Transverse colon (tissue), 4 donors: ENCODE measurements around the gene CHMP6. TPM values are rescaled to one million over a fixed set of nuclear protein-coding genes. Genes with fewer than 3 reads are reported as not detected.
A peak's percentile ranks its signal among the peaks of the same experiment; 100 is the strongest.
"Not testable (repeated sequence)": the region's sequence is repeated elsewhere in the genome, so short reads cannot be mapped to it uniquely, and the experiment has no call there.

ENCODE experiments used
- DNase-seq: peaks from one replicate; pipeline ENCODE4 v3.0.0-alpha.2; 2019
- H3K27ac ChIP-seq, 4 donors: fragments of 200-600 bp; sonication (generic); 2 replicates each; pipeline ENCODE4 v1.5.1; 2016 to 2018; ENCODE audit warnings: inconsistent platforms in 4 of 4
- H3K27me3 ChIP-seq: fragments of 200-600 bp; sonication (generic); 2 replicates; pipeline ENCODE4 v1.5.1; 2017; ENCODE audit warnings: inconsistent platforms
- H3K36me3 ChIP-seq, 4 donors: fragments of 200-600 bp; sonication (generic); 2 replicates each; pipeline ENCODE4 v1.5.1; 2017 to 2019; ENCODE audit warnings: inconsistent platforms in 4 of 4
- H3K4me1 ChIP-seq, 4 donors: fragments of 200-600 bp; sonication (generic); 2 replicates each; pipeline ENCODE4 v1.5.1; 2017 to 2020; ENCODE audit warnings: inconsistent platforms in 4 of 4
- H3K4me3 ChIP-seq, 4 donors: fragments of 200-600 bp; sonication (generic); 1 replicate in 1 of 4; 2 replicates in 3 of 4; pipeline versions ENCODE4 v1.5.1 to v1.6.1; 2017 to 2019; ENCODE audit warnings: inconsistent platforms in 4 of 4
- H3K9me3 ChIP-seq, 2 donors: fragments of 200-600 bp; sonication (generic); 2 replicates each; pipeline ENCODE4 v1.5.1; 2017 to 2019; ENCODE audit warnings: inconsistent platforms in 2 of 2
- EP300 ChIP-seq: sonication (generic); formaldehyde crosslinking; IDR thresholded peaks from one replicate; pipeline ENCODE4 v1.6.1; 2017; ENCODE audit warnings: antibody characterized with exemption, low read depth
- POLR2A ChIP-seq: fragments of 450-650 bp; IDR thresholded peaks from one replicate; pipeline ENCODE4 v1.6.1; 2016; ENCODE audit warnings: antibody characterized with exemption, mild to moderate bottlenecking, moderate library complexity
- POLR2AphosphoS5 ChIP-seq, 3 donors: sonication (generic); formaldehyde crosslinking; IDR thresholded peaks; one replicate each; pipeline ENCODE4 v1.6.1; 2016; ENCODE audit warnings: antibody characterized with exemption in 3 of 3
- WGBS, 2 donors: methylation state at CpG; one replicate each; pipeline ENCODE4 v1.1.5; 2018; ENCODE audit warnings: low coverage in 1 of 2; 5-methylcytosine and 5-hydroxymethylcytosine counted together
- in situ Hi-C, 4 donors: fragments of 200-750 bp; cut with MboI; loops; one replicate each; pipeline versions ENCODE4 v1.15.0 to v1.15.1; 2017; ENCODE audit warnings: low sequenced_read_pairs in 3 of 4, low pct_ligation_motif_present in 1 of 4, low pct_unique_long_range_greater_than_20kb in 1 of 4
- intact Hi-C: fragments of 100-400 bp; cut with DNase I; formaldehyde crosslinking; loops from one replicate; pipeline ENCODE4 v1.15.1; 2023; ENCODE audit warnings: low total_unique reads
- total RNA-seq, 4 donors: library from RNA; depleted of rRNA; stranded (reverse); fragments of >200 nt; gene quantifications; one replicate each; pipeline ENCODE4 v1.1.0, GENCODE V29; 2016
- TF ChIP-seq, protein P1 (sequence below), 5 experiments: fragments of 200-600 bp in 3 of 5; fragments of 450-650 bp in 2 of 5; sonication (generic) in 3 of 5; IDR thresholded peaks; 1 replicate in 2 of 5; 2 replicates in 3 of 5; pipeline ENCODE4 v1.5.1; 2016 to 2017; ENCODE audit warnings: antibody characterized with exemption in 5 of 5, inconsistent platforms in 3 of 5, mild to moderate bottlenecking in 2 of 5, moderate library complexity in 1 of 5

Gene CHMP6
- total RNA-seq, 4 donors from 2014 or later, result 38.6 to 107 (median 41.7) TPM

DNA sequence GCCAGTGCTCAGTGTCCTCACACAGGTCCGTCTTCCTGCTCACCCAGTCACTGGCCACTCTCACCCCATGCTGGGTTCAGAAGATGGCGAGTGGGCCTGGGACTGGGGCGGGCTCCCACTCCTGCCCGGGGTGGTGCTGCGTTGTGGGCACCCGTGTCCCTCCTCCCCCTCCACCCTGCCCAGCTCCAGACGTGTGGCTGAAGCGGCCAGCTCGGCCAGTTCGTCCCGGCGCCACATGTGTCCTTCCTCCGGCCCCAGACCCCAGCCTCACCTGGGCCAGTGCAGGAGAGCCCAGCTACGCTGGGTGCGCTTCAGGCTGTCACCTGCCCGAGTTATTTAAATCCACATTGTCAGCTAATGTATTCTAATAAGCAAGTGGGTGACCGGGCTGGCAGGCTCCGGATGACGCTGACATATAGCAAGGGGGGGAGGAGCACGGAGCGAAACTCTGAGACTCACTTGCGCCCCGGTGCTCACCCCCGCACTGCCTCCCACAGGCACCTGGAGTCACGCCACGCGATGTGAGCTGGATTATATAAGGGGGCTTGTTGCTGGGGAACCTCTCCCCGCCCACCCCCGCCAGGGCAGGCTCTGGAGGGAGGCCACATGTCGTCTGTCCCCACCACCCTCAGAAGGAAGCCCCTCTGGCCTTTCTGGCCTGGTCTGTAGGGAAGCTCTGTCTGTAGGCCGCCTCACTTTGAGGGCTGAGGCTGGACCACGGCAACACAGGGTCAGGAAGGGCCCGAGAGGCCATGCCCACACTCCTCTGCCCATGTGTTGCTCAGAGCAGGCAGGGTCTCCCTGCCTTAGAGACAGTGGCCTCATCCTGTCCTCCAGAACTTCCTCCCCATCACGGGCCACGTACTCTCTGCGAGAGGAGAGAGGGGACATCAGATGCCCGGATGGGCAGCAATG is 36.2 kb downstream of the CHMP6 start:
- Histone ChIP-seq H3K4me1 (peaks cover 11 to 42% (median 25%) of the 10 kb centered on the region in 4 donors), H3K4me3 (no peak overlapping the region), H3K36me3 (no peaks in the 10 kb centered on the region), H3K27ac (peak overlapping the region in 1 of 4 donors; percentile 65), H3K9me3 (no peaks in the 10 kb centered on the region), H3K27me3 (peaks cover 33% of the 10 kb centered on the region)
- in situ Hi-C loops, result loop anchor here in 2 of 4 donors (10.0 kb wide), 1 partner anchor 67 kb away; no protein-coding TSS in a partner anchor
- no peak for DNase-seq
- intact Hi-C loops, result no loop called here
- WGBS, 2 donors, result 48% methylated on average over 33 of the region's 37 CpGs; no CpG with 5 or more reads in 1 of the 2 donors
- TF ChIP-seq POLR2AphosphoS5 (IDR thresholded peaks at IDR 0.05), result no peak
- TF ChIP-seq, protein P1, sequence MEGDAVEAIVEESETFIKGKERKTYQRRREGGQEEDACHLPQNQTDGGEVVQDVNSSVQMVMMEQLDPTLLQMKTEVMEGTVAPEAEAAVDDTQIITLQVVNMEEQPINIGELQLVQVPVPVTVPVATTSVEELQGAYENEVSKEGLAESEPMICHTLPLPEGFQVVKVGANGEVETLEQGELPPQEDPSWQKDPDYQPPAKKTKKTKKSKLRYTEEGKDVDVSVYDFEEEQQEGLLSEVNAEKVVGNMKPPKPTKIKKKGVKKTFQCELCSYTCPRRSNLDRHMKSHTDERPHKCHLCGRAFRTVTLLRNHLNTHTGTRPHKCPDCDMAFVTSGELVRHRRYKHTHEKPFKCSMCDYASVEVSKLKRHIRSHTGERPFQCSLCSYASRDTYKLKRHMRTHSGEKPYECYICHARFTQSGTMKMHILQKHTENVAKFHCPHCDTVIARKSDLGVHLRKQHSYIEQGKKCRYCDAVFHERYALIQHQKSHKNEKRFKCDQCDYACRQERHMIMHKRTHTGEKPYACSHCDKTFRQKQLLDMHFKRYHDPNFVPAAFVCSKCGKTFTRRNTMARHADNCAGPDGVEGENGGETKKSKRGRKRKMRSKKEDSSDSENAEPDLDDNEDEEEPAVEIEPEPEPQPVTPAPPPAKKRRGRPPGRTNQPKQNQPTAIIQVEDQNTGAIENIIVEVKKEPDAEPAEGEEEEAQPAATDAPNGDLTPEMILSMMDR (IDR thresholded peaks at IDR 0.05), result no peak
- no peak for TF ChIP-seq EP300

DNA sequence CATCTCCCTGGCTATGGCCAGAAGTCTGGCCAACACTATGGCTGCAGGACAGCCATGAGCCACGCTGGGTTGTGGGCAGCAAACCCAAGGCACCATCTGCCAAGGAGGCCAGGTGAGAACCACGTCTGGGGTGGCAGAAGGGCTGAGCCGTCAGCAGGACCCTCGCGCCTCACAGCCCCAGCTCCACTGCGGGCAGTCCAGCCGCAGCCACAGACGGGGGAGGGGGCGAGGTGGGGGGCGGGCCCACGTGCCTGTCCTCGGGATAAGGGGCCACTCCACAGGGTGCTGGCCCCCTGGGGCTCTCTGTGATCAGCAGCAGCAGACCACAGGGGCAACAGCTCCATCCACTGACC is 36.8 kb downstream of the CHMP6 start:
- no peak overlapping the region for H3K4me3 ChIP-seq
- intact Hi-C loops (no loop called here), in situ Hi-C loops (loop anchor here in 2 of 4 donors (10.0 kb wide), 1 partner anchor 66 kb away; no protein-coding TSS in a partner anchor)
- peaks cover 11 to 44% (median 25%) of the 10 kb centered on the region in 4 donors for H3K4me1 ChIP-seq
- 13% methylated on average over 5 of the region's 12 CpGs; no CpG with 5 or more reads in 1 of the 2 donors for WGBS, 2 donors
- no peak for DNase-seq
- no peaks in the 10 kb centered on the region for H3K9me3 ChIP-seq
- TF ChIP-seq POLR2AphosphoS5 (IDR thresholded peaks at IDR 0.05) (no peak), EP300 (no peak), POLR2A (no peak)
- TF ChIP-seq, protein P1 (IDR thresholded peaks at IDR 0.05), result no peak
- H3K36me3 ChIP-seq, result no peaks in the 10 kb centered on the region
- H3K27ac ChIP-seq, result no peak overlapping the region
- peaks cover 33% of the 10 kb centered on the region for H3K27me3 ChIP-seq

GRCh38 chr17:81029859-81030258 is 38.2 kb downstream of the CHMP6 start:
- TF ChIP-seq POLR2A (no peak), EP300 (no peak), POLR2AphosphoS5 (IDR thresholded peaks at IDR 0.05) (no peak)
- TF ChIP-seq, protein P1 (IDR thresholded peaks at IDR 0.05), result no peak
- no peak overlapping the region for H3K27ac ChIP-seq
- peaks cover 33% of the 10 kb centered on the region for H3K27me3 ChIP-seq
- peaks cover 14 to 47% (median 25%) of the 10 kb centered on the region in 4 donors for H3K4me1 ChIP-seq
- intact Hi-C loops (loop anchor here (5.0 kb wide), 1 partner anchor 43 kb away; no protein-coding TSS in a partner anchor), in situ Hi-C loops (loop anchor here in 2 of 4 donors (10.0 kb wide), 1 partner anchor 65 kb away; no protein-coding TSS in a partner anchor)
- no peaks in the 10 kb centered on the region for H3K9me3 ChIP-seq
- H3K4me3 ChIP-seq, result no peak overlapping the region
- no peaks in the 10 kb centered on the region for H3K36me3 ChIP-seq
- DNase-seq, result no peak
- WGBS, 2 donors, result 92% methylated on average over 11 of the region's 11 CpGs; no CpG with 5 or more reads in 1 of the 2 donors

DNA sequence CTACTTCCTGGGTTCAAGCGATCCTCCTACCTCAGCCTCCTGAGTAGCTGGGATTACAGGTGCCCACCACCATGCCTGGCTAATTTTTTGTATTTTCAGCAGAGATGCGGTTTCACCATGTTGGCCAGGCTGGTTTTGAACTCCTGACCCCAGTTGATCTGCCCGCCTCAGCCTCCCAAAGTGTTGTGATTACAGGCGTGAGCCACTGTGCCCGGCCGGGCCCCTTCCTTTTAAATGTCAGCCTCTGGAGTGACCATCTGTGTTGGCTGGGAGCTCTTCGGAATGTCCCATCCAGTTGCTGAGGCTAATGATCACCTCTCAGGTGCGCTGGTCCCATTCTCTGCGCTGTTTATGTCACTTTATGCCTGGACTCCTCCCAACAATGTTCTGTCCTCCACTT is 38.7 kb downstream of the CHMP6 start:
- H3K27ac ChIP-seq, result peak overlapping the region in 1 of 4 donors; percentile 47
- peaks cover 14 to 47% (median 25%) of the 10 kb centered on the region in 4 donors for H3K4me1 ChIP-seq
- intact Hi-C loops, result loop anchor here (5.0 kb wide), 1 partner anchor 43 kb away; no protein-coding TSS in a partner anchor

More for the DNA sequence above, 38.7 kb downstream of the CHMP6 start:
- DNase-seq, H3K36me3 ChIP-seq, in situ Hi-C loops, H3K4me3 ChIP-seq, H3K9me3 ChIP-seq: not testable (repeated sequence)
- 96% methylated on average over 9 of the region's 9 CpGs; no CpG with 5 or more reads in 1 of the 2 donors for WGBS, 2 donors
- H3K27me3 ChIP-seq, result peaks cover 33% of the 10 kb centered on the region
